MG63 (cell line): Measurements from ENCODE around the gene TATDN3. TPM values are rescaled to one million over a fixed set of nuclear protein-coding genes. Genes with fewer than 3 reads are reported as not detected.
"Not testable (repeated sequence)": the region's sequence is repeated elsewhere in the genome, so short reads cannot be mapped to it uniquely, and the experiment has no call there.

ENCODE experiments used
- DNase-seq: peaks from one replicate; pipeline ENCODE4 v3.0.0-alpha.2; 2020
- H3K27me3 ChIP-seq: fragments of 250-450 bp; sonication (Bioruptor Pico); 2 replicates; pipeline ENCODE4 v1.5.1; 2020; ENCODE audit warnings: mild to moderate bottlenecking, moderate library complexity
- H3K36me3 ChIP-seq: fragments of 250-450 bp; sonication (Bioruptor Pico); 2 replicates; pipeline ENCODE4 v1.5.1; 2020; ENCODE audit warnings: mild to moderate bottlenecking, moderate library complexity
- H3K4me3 ChIP-seq: fragments of 250-450 bp; sonication (Bioruptor Pico); 2 replicates; pipeline ENCODE4 v1.5.1; 2020; ENCODE audit warnings: mild to moderate bottlenecking, moderate library complexity
- H3K9me3 ChIP-seq: fragments of 250-450 bp; sonication (Bioruptor Pico); 2 replicates; pipeline ENCODE4 v1.5.1; 2020; ENCODE audit warnings: mild to moderate bottlenecking, moderate library complexity
- total RNA-seq: library from RNA; depleted of rRNA; stranded (reverse); fragments of >200 nt; shearing (Covaris generic); gene quantifications from 2 replicates; pipeline ENCODE4 v1.2.3, GENCODE V29; 2014; ENCODE audit warnings: low replicate concordance

TATDN3 gene
- total RNA-seq, 1 experiment from 2014 or later: 15.6 TPM

DNA sequence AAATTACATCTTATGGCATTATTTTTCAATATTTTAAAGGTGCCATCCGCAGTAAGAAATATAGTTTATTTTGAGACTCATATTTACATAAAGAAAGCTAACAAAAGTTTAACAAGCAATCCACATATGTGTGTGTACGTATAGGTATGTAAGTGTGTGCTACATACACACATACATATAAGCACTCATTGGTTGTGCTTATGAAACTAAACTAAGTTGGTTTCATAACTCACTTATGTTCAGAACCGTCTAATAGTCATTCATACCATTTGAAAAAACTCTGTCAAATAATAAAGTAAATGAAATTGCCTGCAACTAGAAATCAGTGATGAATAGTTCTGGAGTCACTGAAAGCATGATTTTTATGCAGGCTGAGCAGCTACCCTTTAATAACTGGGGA is 14.1 kb downstream of the TATDN3 start:
- peaks cover 5% of the 10 kb centered on the region; the same call in 1 of the 2 replicates for H3K36me3 ChIP-seq
- H3K9me3 ChIP-seq: no peaks in the 10 kb centered on the region
- no peak for DNase-seq
- no peaks in the 10 kb centered on the region for H3K27me3 ChIP-seq
- no peak overlapping the region for H3K4me3 ChIP-seq

DNA sequence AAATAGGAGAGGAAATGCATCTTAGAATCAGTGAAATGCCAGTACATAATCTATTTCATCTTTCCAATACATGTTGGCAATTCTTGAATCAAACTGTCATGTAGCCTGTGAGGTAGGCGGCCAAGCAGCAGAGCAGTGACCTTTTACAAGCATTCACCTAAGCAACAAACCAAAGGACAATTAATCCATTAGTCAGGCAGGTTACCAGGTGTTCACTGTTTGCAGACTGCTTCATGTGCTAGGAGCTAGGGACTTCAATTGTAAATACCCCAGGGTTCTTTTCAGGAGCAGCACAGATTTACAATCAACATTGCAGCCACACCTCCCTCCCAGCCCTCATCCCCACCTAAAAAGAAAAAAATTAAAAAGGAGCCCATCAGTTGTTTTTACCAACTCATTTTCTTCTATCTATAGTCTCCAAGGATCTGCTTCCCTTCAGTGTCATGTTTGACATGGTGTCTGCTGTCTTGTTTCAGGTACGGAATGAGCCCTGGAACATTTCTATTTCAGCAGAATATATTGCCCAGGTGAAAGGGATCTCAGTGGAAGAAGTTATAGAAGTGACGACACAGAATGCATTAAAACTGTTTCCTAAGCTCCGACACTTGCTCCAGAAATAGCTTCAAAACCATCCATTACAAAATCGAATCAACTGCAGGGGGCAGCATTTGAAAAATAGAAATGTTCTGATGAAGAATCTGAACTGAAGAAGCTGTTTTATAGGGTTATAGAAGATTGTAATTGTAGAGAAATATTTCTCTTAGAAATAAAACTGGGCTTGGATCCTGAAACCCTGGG is 23.0 kb downstream of the TATDN3 start:
- Histone ChIP-seq H3K27me3 (no peaks in the 10 kb centered on the region), H3K4me3 (no peak overlapping the region), H3K9me3 (no peaks in the 10 kb centered on the region), H3K36me3 (no peaks in the 10 kb centered on the region)
- no peak for DNase-seq

GRCh38 chr1:212816567-212817278 is 25.0 kb downstream of the TATDN3 start:
- DNase-seq: no peak
- no peaks in the 10 kb centered on the region for H3K36me3 ChIP-seq
- no peaks in the 10 kb centered on the region for H3K27me3 ChIP-seq
- no peaks in the 10 kb centered on the region for H3K9me3 ChIP-seq
- no peak overlapping the region for H3K4me3 ChIP-seq

GRCh38 chr1:212819726-212820125 is 28.0 kb downstream of the TATDN3 start:
- no peaks in the 10 kb centered on the region for H3K36me3 ChIP-seq
- H3K27me3 ChIP-seq: no peaks in the 10 kb centered on the region
- DNase-seq: no peak

GRCh38 chr1:212820969-212821368 is 29.3 kb downstream of the TATDN3 start:
- H3K27me3 ChIP-seq: no peaks in the 10 kb centered on the region
- H3K4me3 ChIP-seq: no peak overlapping the region
- H3K9me3 ChIP-seq: peaks cover 12% of the 10 kb centered on the region
- H3K36me3 ChIP-seq: no peaks in the 10 kb centered on the region
- no peak for DNase-seq

More at GRCh38 chr1:212819726-212820125, 28.0 kb downstream of the TATDN3 start:
- Histone ChIP-seq H3K4me3 (no peak overlapping the region), H3K9me3 (no peaks in the 10 kb centered on the region)

DNA sequence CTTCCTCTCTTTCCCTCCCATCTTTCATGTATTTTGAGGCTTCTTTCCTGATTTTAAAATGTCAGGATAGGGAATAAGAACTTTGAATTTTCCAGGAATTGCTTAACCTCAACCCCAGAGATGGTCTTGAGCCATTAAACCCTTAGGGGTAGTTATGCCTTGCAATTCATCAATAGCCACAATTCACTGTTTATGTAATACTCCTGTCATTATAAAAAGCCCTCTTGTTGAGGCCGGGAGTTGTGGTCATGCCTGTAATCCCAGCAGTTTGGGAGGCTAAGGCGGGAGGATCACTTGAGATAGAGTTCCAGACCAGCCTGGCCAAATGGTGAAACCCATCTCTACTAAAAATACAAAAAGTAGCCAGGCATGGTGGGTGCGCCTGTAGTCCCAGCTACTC is 31.3 kb downstream of the TATDN3 start:
- Histone ChIP-seq H3K9me3 (peaks cover 15% of the 10 kb centered on the region), H3K27me3 (no peaks in the 10 kb centered on the region), H3K4me3 (no peak overlapping the region), H3K36me3 (no peaks in the 10 kb centered on the region)
- DNase-seq: no peak

DNA sequence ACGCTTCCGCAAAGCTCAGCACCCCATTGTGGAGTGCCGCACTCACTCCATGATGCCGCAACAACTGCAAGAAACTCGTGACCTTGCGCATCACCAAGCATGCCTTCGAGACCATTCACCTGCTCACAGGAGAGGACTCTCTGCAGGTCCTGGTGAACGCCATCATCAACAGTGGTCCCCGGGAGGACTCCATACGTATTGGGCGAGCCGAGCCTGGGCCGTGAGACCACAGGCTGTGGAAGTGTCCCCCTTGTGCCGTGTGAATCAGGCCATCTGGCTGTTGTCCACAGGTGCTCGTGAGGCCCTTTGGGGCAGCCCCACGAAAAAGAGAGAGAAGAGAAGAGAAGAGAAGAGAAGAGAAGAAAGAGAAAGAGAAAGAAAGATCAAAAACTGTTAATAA is 32.5 kb downstream of the TATDN3 start:
- no peaks in the 10 kb centered on the region for H3K27me3 ChIP-seq
- H3K4me3 ChIP-seq: no peak overlapping the region
- H3K9me3 ChIP-seq: peaks cover 15% of the 10 kb centered on the region
- DNase-seq: no peak
- H3K36me3 ChIP-seq: no peaks in the 10 kb centered on the region

GRCh38 chr1:212825798-212826452 is 34.2 kb downstream of the TATDN3 start:
- peaks cover 15% of the 10 kb centered on the region for H3K9me3 ChIP-seq
- DNase-seq: no peak

DNA sequence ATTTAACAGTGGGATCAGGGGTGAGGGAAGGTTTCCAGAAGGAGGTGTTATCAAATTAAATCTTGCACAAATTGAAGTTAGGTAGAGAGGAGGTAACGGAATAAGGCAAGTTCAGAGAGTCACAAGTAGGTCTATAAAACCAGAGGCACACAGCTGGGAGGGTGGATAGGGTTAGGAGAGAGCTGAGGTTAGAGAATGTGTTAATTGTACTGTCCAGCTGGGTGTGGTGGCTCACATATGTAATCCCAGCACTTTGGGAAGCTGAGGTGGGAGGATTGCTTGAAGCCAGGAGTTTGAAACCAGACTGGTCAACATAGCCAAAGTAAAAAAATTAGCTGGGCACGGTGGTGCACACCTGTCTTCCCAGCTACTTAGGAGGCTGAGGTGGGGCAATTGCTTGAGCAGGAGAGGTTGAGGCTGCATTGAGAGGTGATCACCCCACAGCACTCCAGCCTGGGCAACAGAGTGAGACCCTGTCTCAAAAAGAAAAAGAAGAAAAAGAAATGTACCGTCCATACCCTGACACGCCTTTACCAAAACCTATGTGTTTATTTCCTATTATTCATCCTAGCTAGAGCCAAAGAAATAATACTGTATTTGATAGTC is 35.6 kb downstream of the TATDN3 start:
- H3K4me3 ChIP-seq: no peak overlapping the region
- peaks cover 15% of the 10 kb centered on the region for H3K9me3 ChIP-seq
- no peaks in the 10 kb centered on the region for H3K27me3 ChIP-seq
- DNase-seq: no peak
- H3K36me3 ChIP-seq: no peaks in the 10 kb centered on the region

More at GRCh38 chr1:212825798-212826452, 34.2 kb downstream of the TATDN3 start:
- no peak overlapping the region for H3K4me3 ChIP-seq
- H3K27me3 ChIP-seq: no peaks in the 10 kb centered on the region
- H3K36me3 ChIP-seq: no peaks in the 10 kb centered on the region

GRCh38 chr1:212827831-212828278 is 36.2 kb downstream of the TATDN3 start:
- DNase-seq: no peak
- Histone ChIP-seq H3K9me3 (peaks cover 15% of the 10 kb centered on the region), H3K4me3 (no peak overlapping the region), H3K36me3 (no peaks in the 10 kb centered on the region), H3K27me3 (no peaks in the 10 kb centered on the region)

- no peak for DNase-seq
- H3K36me3 ChIP-seq: no peaks in the 10 kb centered on the region
- H3K27me3 ChIP-seq: no peaks in the 10 kb centered on the region
- peaks cover 15% of the 10 kb centered on the region for H3K9me3 ChIP-seq
- H3K4me3 ChIP-seq: no peak overlapping the region
Measured at GRCh38 chr1:212828395-212828794, 36.7 kb downstream of the TATDN3 start.

DNA sequence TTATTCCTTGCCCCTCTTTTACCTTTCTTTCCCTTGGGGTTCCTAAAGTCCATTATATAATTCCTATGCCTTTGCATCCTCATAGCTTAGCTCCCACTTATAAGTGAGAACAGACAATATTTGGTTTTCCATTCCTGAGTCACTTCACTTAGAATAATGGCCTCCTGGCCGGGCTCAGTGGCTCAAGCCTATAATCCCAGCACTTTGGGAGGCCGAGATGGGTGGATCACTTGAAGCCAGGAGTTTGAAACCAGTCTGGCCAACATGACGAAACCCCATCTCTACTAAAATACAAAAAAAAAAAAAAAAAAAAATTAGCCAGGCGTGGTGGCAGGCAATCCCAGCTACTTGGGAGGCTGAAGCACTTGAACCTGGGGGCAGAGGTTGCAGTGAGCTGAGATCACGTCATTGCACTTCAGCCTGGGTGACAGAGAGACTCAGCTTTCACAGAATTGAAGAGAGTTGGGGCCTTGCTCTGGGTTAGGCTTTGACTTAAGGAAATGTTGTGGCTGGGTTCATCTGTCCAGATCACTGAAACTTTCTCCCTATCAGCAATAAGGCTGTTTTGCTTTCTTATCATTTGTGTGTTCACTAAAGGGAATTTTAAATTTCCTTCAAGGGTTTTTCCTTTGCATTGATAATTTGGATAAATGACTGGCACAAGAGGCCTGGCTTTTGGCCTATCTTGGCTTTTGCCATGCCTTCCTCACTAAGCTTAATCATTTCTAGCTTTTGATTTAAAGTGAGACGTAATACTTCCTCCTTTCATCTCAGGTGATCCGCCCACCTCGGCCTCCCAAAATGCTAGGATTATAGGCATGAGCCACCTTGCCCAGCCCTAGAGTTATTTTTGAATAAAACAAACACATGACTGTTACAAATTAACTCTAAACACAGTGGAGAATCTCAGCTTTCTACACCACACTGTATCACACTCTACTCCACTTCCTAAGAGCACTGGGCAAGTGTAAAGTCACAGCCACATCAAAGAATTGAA is 41.8 kb downstream of the TATDN3 start:
- H3K27me3 ChIP-seq: not testable (repeated sequence)

DNA sequence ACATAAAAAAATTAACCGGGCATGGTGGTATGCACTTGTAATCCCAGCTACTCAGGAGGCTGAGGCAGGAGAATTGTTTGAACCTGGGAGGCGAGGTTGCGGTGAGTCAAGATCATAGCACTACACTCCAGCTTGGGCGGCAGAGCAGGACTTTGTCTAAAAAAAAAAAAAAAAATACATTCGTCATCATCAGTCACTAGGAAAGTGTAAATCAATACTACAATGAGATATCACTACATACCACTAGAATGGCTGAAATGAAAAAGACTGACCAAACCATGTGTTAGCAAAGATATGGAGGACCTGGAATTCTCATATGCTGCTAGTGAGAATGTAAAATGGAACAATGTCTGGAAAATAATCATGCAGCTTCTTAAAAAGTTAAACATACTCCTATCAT is 46.5 kb downstream of the TATDN3 start:
- DNase-seq: no peak
- H3K27me3 ChIP-seq: no peaks in the 10 kb centered on the region
- H3K4me3 ChIP-seq: no peak overlapping the region

More for the DNA sequence above, 41.8 kb downstream of the TATDN3 start:
- not testable (repeated sequence) for H3K4me3 ChIP-seq, H3K9me3 ChIP-seq, DNase-seq, H3K36me3 ChIP-seq

DNA sequence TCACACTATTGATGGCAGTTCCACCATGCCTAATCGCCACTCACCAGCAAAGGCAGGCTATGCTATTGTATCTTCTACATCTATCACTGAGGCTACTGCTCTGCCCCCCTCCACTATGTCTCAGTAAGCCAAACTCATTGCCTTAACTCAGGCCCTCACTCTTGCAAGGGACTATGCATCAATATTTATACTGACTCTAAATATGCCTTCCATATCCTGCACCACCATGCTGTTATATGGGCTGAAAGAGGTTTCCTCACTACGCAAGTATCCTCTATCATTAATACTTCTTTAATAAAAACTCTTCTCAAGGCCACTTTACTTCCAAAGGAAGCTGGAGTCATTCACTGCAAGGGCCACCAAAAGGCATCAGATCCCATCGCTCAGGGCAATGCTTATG is 52.8 kb downstream of the TATDN3 start:
- not testable (repeated sequence) for H3K27me3 ChIP-seq, DNase-seq, H3K9me3 ChIP-seq, H3K36me3 ChIP-seq, H3K4me3 ChIP-seq

More for the DNA sequence above, 46.5 kb downstream of the TATDN3 start:
- Histone ChIP-seq H3K9me3 (no peaks in the 10 kb centered on the region), H3K36me3 (no peaks in the 10 kb centered on the region)

GRCh38 chr1:212847549-212847948 is 55.9 kb downstream of the TATDN3 start, which contains the start of gene SPATA45:
Gene SPATA45, minus strand, starts transcription at chr1:212847649. Its CDS starts 11,500 bp downstream, at chr1:212836149.
- Histone ChIP-seq H3K4me3 (no peak within 1 kb of the TSS), H3K9me3 (no peaks in the 10 kb centered on the region; the same call in 1 of the 2 replicates), H3K27me3 (no peaks in the 10 kb centered on the region), H3K36me3 (no peaks in the 10 kb centered on the region)
- no peak for DNase-seq
